HG03139 (cell line): ENCODE measurements around the gene CCDC40.

Source experiments
- ATAC-seq: cut with Tn5 transposase; IDR thresholded peaks from one replicate; pipeline ENCODE4 v1.9.1; 2021; ENCODE audit not compliant: unreplicated experiment

CCDC40 gene

GRCh38 chr17:79997011-79997660 is 39.3 kb upstream of the CCDC40 start:
- ATAC-seq = no peak

- no peak for ATAC-seq
These were observed 36.3 kb upstream of the CCDC40 start for GRCh38 chr17:80000136-80000535.

GRCh38 chr17:80000981-80001775 is 35.3 kb upstream of the CCDC40 start:
- no peak for ATAC-seq

GRCh38 chr17:80002070-80002641 is 34.3 kb upstream of the CCDC40 start:
- no peak for ATAC-seq

GRCh38 chr17:80002690-80003490 is 33.6 kb upstream of the CCDC40 start:
- no peak for ATAC-seq

- ATAC-seq = no peak
These were observed 32.5 kb upstream of the CCDC40 start for GRCh38 chr17:80003969-80004368.

- no peak for ATAC-seq
These were observed 30.8 kb upstream of the CCDC40 start for GRCh38 chr17:80005360-80006338.

- ATAC-seq = no peak
These were observed 30.1 kb upstream of the CCDC40 start for GRCh38 chr17:80006339-80006720.

GRCh38 chr17:80006811-80007752 is 29.4 kb upstream of the CCDC40 start:
- no peak for ATAC-seq

- ATAC-seq = no peak
These were observed 28.5 kb upstream of the CCDC40 start for GRCh38 chr17:80007939-80008338.

GRCh38 chr17:80008383-80008840 is 28.0 kb upstream of the CCDC40 start:
- no peak for ATAC-seq

GRCh38 chr17:80008848-80009247 is 27.6 kb upstream of the CCDC40 start:
- no peak for ATAC-seq

GRCh38 chr17:80009391-80010282 is 26.8 kb upstream of the CCDC40 start:
- no peak for ATAC-seq

- ATAC-seq = no peak
These were observed 26.1 kb upstream of the CCDC40 start for GRCh38 chr17:80010283-80010858.

GRCh38 chr17:80011989-80012555 is 24.4 kb upstream of the CCDC40 start:
- no peak for ATAC-seq

- ATAC-seq = no peak
These were observed 23.4 kb upstream of the CCDC40 start for GRCh38 chr17:80012765-80013741.
